ENCODE data around the gene RINT1. TPM values are rescaled to one million over a fixed set of nuclear protein-coding genes. Genes with fewer than 3 reads are reported as not detected.

The RINT1 gene
- total RNA-seq, result 15.8 and 16.0 TPM in 2 replicates

GRCh38 chr7:105531792-105532671 lies at the start of gene RINT1:
TSS of gene RINT1 (plus strand) at chr7:105532201. CDS start at chr7:105532316, 115 bp downstream.

GRCh38 chr7:105521717-105522463 lies 10.1 kb upstream of the RINT1 start, which contains the start of gene PUS7:
TSS of gene PUS7 (minus strand) at chr7:105522271. CDS start at chr7:105508512, 13,759 bp downstream.

DNA sequence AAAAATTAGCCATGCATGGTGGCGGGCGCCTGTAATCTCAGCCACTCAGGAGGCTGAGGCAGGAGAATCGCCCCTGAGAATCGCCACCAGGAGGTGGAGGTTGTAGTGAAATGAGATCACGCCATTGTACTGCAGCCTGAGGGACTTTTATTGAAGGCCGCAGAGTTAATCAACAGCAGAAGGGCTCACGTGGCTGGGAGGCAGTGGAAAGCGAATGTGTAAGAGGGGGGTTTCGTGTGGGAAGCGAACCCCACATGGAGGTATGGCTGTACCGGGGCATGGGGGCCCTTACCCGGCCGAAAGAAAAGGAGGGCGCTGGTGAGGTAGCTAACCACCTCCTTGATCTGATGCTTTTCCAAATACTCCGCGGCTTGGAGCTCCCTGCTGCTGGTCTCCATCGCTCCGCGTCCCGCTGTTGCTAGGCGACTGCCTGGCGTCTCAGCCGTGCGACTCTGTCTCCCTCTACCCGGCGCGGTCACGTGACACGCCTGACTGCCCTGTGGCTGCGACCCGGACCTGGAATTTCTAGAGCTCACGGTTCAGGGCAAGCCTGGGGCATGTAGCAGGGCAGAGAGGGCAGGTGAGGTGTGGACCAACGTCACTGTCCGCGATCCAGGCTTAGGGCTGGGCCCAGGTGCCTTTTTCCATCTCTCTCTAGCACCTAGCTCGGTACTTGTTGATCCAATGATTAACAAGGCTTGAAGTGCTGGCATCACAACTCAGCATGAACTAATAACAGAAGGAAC lies 49.2 kb downstream of the RINT1 start, which contains the start of gene EFCAB10:
EFCAB10 (minus strand) TSS at position 428 of the 746 bp plus-strand sequence; CDS start at position 398, 30 bp downstream.

Other genes starting within 250 kb of the RINT1 start
- 20.1 and 24.5 TPM in 2 replicates for gene SRPK2, start 143.3 kb upstream of the RINT1 start, total RNA-seq
- gene PUS7, start 9.9 kb upstream of the RINT1 start, total RNA-seq, result 10.6 and 11.8 TPM in 2 replicates
- gene EFCAB10, start 49.3 kb downstream of the RINT1 start, total RNA-seq, result not detected in 2 replicates